ENCODE results near the gene PLAC1. TPM values are rescaled to one million over a fixed set of nuclear protein-coding genes. Genes with fewer than 3 reads are reported as not detected.

The PLAC1 gene, protein sequence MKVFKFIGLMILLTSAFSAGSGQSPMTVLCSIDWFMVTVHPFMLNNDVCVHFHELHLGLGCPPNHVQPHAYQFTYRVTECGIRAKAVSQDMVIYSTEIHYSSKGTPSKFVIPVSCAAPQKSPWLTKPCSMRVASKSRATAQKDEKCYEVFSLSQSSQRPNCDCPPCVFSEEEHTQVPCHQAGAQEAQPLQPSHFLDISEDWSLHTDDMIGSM
- 0.72 TPM for total RNA-seq (ENCODE audit: unreplicated experiment)
- long read RNA-seq = 0 reads

DNA sequence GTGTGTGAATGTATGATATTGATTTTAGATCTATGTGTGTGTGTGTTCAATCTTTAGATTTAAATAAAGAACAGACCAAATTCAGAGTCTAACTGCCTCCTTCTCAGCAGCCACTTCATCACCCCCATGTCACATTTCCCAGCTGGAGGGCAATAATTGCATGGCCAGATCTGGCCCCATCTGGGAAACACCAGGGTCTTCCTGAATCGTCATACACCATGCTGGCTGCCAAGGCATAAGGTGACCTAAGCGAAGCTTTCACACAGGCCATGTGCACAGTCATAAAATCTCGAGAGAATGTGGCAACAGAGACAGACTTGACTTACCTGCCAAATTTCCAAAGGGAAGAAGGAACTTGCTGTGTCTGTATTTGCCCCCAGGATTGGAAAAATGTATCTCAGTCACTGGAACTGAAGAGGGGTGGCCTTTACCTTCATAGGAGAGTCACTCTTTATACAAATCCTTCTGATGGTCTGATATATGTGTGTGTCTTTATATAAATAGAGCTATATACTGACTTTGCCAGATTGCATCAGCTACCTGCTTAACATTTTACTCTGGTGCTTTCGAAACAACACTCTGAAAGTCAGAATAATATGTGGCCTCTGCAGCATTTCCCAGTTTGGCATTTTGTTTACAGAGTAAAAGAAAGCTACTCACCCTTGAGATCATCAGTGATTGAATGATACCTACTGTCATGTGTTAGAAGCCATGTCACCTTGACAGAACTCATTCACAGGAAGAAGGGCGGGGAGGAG lies at the start of gene PLAC1:
Gene PLAC1, minus strand, starts transcription at position 470 of the 758 bp plus-strand sequence. CDS start 91,789 bp downstream, outside the sequence.
- TF ChIP-seq, protein P1, sequence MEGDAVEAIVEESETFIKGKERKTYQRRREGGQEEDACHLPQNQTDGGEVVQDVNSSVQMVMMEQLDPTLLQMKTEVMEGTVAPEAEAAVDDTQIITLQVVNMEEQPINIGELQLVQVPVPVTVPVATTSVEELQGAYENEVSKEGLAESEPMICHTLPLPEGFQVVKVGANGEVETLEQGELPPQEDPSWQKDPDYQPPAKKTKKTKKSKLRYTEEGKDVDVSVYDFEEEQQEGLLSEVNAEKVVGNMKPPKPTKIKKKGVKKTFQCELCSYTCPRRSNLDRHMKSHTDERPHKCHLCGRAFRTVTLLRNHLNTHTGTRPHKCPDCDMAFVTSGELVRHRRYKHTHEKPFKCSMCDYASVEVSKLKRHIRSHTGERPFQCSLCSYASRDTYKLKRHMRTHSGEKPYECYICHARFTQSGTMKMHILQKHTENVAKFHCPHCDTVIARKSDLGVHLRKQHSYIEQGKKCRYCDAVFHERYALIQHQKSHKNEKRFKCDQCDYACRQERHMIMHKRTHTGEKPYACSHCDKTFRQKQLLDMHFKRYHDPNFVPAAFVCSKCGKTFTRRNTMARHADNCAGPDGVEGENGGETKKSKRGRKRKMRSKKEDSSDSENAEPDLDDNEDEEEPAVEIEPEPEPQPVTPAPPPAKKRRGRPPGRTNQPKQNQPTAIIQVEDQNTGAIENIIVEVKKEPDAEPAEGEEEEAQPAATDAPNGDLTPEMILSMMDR (IDR thresholded peaks at IDR 0.05; ENCODE audit: unreplicated experiment) = no peak
- no peaks in the 10 kb centered on the region for H3K9me3 Mint-ChIP-seq (ENCODE audit: unreplicated experiment)
- DNase-seq (ENCODE audit: low spot score) = no peak
- H3K27ac Mint-ChIP-seq (ENCODE audit: unreplicated experiment) = no peak within 1 kb of the TSS
- no peaks in the 10 kb centered on the region for H3K27me3 Mint-ChIP-seq (ENCODE audit: unreplicated experiment)
- H3K4me1 Mint-ChIP-seq (ENCODE audit: unreplicated experiment) = peaks cover 34% of the 10 kb centered on the region
- H3K4me3 Mint-ChIP-seq (ENCODE audit: unreplicated experiment) = no peak within 1 kb of the TSS
- H3K36me3 Mint-ChIP-seq (ENCODE audit: low read depth, unreplicated experiment) = no peaks in the 10 kb centered on the region

DNA sequence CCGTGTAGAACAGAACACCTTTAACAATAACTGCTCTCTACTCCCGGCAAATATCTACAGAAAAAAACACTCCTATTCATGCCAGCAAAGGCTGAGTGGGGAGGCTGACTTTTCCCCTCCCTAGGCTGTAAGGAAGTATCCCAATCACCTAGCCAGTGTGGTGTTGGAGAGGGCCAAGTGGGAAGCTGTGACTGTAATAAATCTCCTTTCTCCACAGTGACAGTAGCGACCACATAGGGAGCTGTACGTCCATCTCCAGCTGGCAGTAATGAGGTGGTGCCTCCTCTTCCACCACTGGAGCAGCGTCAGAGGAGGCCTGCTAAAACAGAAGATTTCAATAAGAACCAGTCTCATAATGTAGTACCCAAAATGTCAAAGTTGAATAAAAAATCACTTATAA lies 47.9 kb upstream of the PLAC1 start:
- no peak overlapping the region for H3K27ac Mint-ChIP-seq (ENCODE audit: unreplicated experiment)
- no peak overlapping the region for H3K4me3 Mint-ChIP-seq (ENCODE audit: unreplicated experiment)
- no peak for DNase-seq (ENCODE audit: low spot score)
- no peaks in the 10 kb centered on the region for H3K27me3 Mint-ChIP-seq (ENCODE audit: unreplicated experiment)
- TF ChIP-seq, protein P1 (IDR thresholded peaks at IDR 0.05; ENCODE audit: unreplicated experiment) = no peak
- H3K36me3 Mint-ChIP-seq (ENCODE audit: low read depth, unreplicated experiment) = no peaks in the 10 kb centered on the region
- H3K9me3 Mint-ChIP-seq (ENCODE audit: unreplicated experiment) = no peaks in the 10 kb centered on the region
- no peaks in the 10 kb centered on the region for H3K4me1 Mint-ChIP-seq (ENCODE audit: unreplicated experiment)

DNA sequence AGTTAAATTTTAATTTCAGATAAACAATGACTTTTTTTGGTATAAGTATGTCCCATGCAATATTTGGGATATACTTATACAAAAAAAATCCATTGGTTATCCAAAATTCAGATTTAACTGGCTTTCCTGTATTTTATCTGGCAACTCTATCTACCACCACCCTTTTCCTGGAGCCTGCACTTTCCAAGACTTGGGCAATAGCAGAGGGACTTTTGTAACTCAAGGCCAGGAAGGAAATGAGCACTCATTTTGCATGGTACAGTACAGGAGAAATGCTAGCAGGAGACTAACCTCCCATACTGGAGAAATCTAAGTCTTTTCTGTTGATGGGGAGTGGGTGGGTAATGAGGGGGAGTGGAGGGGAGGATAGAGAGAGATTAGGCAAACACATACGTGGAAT lies 37.7 kb upstream of the PLAC1 start:
- no peak overlapping the region for H3K27ac Mint-ChIP-seq (ENCODE audit: unreplicated experiment)
- H3K27me3 Mint-ChIP-seq (ENCODE audit: unreplicated experiment) = no peaks in the 10 kb centered on the region
- no peaks in the 10 kb centered on the region for H3K36me3 Mint-ChIP-seq (ENCODE audit: low read depth, unreplicated experiment)
- peaks cover 14% of the 10 kb centered on the region for H3K4me1 Mint-ChIP-seq (ENCODE audit: unreplicated experiment)
- H3K4me3 Mint-ChIP-seq (ENCODE audit: unreplicated experiment) = no peak overlapping the region
- no peaks in the 10 kb centered on the region for H3K9me3 Mint-ChIP-seq (ENCODE audit: unreplicated experiment)
- TF ChIP-seq, protein P1 (IDR thresholded peaks at IDR 0.05; ENCODE audit: unreplicated experiment) = no peak
- DNase-seq (ENCODE audit: low spot score) = no peak

DNA sequence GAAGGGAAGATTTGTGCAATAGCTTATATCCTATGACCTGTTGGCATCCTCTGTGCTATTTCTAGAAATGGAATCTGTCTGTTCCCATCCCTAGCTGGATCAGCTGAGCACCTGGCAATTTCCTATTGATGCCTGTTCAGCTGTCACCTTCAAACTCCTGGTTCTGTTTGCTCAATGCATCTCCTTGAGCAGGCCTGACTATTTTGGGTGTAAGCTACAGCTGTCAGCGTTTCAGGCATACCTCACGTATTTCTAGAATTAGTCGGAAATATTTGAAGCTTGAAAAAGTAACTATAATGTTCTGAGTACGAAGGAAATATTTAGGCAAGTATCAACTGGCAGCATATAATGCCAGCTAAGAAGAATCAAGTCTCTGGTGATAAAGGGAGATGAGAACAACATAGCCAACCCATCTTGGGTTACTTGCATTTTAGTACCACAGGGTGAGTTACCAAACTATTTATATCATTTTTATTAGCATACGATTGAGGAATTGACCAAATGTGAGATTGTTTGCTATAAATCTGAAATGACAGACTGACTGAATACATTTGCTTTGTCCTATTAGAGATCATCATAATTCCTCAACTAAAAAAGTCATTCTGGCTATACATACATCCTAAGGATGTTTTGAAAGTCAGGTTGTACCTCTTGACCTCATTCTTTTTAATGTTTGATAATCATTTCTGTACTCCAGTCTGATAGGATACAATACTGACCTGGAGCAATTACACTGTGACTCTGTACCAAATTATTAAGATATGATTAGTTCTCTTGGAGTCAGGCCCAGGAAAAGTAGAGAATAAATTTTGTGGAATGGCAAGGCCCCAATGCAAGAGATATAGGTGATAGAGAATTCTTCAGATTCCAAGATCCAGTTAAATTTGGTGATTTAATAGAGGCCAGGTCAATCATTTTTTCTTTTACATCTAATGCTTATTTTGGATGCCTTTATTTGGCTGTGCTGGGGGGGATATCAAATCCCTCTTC lies 36.4 kb upstream of the PLAC1 start:
- DNase-seq (ENCODE audit: low spot score) = no peak
- H3K27ac Mint-ChIP-seq (ENCODE audit: unreplicated experiment) = no peak overlapping the region
- H3K27me3 Mint-ChIP-seq (ENCODE audit: unreplicated experiment) = no peaks in the 10 kb centered on the region
- no peaks in the 10 kb centered on the region for H3K9me3 Mint-ChIP-seq (ENCODE audit: unreplicated experiment)
- no peak overlapping the region for H3K4me3 Mint-ChIP-seq (ENCODE audit: unreplicated experiment)
- no peaks in the 10 kb centered on the region for H3K36me3 Mint-ChIP-seq (ENCODE audit: low read depth, unreplicated experiment)
- TF ChIP-seq, protein P1 (IDR thresholded peaks at IDR 0.05; ENCODE audit: unreplicated experiment) = no peak
- H3K4me1 Mint-ChIP-seq (ENCODE audit: unreplicated experiment) = peaks cover 14% of the 10 kb centered on the region
